ENCODE results near the gene TFPT. TPM values are rescaled to one million over a fixed set of nuclear protein-coding genes. Genes with fewer than 3 reads are reported as not detected.

TFPT gene
- polyA plus RNA-seq, 12 donors, result 10.6 to 16.6 (median 12.5) TPM; not detected in 1

DNA sequence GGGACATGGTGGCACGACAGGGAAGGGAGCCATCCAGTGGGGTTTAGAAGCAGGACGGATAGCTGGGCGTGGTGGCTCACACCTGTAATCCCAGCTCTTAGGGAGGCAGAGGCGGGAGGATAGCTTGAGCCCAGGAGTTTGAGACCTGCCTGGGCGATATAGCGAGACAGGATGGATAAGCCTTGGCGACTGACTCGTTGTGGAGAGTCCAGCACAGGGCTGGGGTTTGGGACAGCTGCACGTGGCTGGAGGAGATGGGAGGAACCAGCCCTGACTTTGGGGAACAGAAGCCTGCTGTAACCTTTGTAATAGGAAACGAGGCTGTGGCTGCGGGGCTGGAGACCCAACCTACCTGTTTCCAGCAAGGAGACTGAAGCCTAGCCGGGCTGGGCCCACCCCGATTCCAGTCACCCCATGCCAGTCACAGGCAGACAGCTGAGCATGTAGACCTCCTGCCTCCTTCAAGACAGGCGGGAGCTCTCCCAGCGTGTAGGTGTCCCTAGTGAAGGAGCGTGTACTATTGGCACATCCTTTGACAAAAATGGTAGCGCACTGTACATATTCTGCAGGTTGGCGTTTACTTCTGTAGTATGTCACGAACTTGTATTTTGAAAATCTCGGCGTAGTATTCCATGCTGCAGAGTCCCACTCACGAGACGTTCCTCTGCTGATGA lies 36.0 kb upstream of the TFPT start:
- no peak for DNase-seq

DNA sequence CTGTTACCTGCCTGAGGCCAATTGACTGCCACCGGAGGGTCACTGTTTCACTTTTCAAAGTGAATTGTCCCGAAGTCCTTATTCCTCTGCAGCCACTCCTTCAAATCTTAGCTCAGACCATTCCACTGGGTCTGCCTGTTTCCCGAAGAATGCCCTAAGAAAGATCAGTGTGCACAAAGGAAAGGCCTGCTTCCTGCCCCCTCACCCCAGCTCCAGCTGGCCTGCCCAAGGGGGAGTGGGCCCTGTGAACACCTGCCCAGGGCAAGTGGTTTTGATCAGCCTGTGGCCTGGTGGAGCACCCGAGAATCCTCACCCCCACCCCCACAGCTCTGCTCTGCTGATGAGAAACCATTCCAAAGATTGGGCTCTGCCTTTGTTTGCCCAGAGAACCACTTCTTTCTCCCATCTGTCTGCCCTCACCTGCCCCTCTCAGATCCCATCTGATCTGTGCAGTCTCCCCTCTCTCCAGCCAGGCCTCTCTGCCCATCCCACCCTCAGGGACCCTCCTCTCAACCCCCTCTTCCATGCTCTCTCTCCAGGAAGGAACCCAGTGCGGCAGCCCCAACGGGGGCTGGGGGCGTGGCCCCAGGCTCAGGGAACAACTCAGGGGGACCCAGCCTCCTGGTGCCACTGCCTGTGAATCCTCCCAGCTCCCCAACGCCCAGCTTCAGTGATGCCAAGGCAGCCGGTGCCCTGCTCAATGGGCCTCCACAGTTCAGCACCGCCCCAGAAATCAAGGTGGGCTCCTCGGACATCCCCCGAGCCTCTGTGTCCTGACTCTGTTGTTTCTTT lies 33.8 kb upstream of the TFPT start:
- no peak for DNase-seq

DNA sequence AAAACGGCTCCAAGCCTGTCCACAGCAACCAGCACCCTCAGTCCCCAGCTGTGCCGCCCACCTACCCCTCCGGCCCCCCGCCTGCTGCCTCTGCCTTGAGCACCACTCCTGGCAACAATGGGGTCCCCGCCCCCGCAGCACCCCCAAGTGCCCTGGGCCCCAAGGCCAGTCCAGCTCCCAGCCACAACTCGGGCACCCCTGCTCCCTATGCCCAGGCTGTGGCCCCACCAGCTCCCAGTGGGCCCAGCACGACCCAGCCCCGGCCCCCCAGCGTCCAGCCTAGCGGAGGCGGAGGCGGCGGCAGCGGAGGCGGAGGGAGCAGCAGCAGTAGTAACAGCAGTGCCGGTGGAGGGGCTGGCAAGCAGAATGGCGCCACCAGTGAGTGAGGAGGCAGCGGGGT lies 32.7 kb upstream of the TFPT start:
- no peak for DNase-seq

DNA sequence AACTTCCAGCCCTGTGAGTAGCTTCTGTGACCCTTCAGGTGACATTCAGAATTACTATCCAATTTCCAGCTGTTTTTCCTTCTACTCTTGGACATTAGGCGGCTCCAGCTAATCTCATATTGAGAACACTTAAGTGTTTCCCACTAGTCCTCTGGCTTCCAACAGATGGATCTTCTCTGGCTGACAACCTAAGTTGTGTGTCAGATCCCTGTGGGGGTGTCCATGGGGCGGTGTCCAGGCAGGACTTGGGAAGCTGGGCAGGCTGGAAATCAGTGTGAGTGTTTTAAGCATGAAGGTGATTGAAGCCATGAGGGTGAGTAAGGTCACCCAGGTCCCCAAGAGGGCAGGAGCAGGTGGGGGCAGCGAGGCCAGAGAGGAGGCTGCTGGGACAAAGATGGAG lies 32.2 kb upstream of the TFPT start:
- DNase-seq, result no peak

DNA sequence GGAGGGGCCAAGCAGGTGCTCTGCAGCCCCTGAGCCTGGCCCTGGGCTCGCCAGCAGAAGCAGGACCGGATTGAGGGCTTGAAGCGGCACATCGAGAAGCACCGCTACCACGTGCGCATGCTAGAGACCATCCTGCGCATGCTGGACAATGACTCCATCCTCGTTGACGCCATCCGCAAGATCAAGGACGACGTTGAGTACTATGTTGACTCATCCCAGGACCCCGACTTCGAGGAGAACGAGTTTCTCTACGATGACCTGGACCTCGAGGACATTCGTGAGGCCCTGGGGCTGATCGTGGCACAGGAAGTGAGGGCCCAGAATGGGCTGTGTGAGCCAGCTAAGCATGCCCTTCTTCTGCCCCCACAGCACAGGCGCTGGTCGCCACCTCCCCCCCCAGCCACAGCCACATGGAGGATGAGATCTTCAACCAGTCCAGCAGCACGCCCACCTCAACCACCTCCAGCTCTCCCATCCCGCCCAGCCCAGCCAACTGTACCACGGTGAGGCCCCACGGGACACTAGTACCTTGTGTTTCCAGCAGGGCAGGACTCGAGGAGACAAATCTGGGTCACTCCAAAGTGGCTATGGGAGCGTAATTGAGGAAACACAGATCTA lies 30.2 kb upstream of the TFPT start:
- no peak for DNase-seq

DNA sequence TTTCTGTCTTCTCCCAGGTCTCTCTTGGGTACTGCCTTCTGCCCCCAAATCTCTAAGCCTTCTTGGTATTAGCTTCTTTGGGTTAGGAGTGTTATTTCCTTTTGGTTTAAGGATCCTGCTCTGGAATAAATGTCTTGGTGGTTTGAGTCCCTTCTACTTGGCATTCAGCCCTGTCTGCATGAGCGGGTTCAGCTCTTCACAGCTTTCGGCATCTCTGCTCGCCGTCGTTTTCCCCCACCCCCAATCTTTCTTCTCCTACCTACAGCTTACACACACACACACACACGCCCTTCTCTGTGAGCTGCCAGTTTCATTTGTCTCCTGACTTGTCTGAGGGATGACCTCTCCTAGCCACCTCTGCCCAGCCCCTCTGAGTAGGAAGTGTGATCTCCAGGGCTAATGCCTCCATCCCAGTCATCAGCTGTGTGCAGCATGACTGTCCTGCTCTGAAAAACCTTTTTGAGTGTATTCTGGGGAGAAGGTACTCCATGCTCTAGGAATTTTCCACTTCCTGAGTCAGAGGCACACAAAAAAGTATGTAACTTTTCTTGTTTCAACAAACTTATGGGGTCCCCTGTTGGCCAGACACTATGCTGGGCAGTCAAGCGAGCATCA lies 26.8 kb upstream of the TFPT start:
- DNase-seq, result no peak

DNA sequence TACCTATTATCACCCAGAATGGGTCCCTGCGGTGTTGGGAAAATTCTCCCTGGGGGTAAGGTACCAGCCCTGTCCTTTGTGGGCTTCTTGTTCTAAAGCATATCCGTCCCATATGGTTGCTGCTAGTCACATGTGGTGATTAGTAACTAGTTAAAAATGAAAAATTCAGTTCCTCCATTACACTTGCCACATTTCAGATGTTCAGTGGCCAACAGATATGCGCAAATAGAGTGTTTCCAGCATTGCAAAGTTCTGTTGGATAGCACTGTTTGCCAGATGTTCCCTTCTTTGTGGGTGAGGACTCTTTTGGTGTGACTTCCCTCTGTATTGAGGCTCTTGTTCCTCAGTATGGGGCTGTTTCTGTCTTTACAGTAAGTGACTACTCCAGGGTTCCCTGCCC lies 25.9 kb upstream of the TFPT start:
- no peak for DNase-seq

DNA sequence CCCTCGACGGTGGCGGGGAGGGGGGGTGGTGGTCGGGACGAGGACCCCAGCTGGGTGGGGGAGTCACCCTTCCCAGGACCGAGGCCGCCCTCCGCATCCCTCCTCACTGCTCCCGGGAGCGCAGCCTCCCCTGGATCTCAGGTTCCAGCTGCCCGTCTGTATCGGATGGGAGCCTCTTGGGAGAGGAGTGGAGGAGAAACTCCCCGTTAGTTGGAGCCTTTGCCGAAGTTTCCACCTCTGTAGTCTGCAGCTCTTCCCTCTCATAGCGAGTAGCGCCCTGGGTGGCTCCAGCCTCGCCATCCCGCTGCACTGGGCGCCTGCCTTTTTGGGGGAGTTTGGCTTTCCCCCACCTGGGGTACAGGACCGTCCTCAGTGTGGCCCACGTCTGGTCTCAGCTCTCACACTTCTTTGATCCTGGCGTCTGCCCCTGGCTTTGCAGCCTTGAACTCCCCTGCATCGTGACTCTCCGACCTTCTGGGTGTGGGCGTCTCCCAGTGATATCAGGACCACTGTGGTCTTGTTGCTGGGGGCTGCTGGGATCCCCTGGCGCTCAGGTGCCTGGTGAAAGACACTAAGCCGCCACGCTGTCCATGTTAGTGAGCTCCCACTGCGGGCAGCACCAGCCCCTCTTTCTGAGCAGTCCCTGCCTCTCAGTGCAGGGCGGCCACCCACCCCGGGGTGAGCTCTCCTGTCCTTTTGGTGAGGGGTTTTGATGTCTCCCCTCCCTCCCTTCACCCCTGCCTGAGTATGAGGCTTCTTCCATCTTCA lies 23.2 kb upstream of the TFPT start:
- DNase-seq, result no peak

DNA sequence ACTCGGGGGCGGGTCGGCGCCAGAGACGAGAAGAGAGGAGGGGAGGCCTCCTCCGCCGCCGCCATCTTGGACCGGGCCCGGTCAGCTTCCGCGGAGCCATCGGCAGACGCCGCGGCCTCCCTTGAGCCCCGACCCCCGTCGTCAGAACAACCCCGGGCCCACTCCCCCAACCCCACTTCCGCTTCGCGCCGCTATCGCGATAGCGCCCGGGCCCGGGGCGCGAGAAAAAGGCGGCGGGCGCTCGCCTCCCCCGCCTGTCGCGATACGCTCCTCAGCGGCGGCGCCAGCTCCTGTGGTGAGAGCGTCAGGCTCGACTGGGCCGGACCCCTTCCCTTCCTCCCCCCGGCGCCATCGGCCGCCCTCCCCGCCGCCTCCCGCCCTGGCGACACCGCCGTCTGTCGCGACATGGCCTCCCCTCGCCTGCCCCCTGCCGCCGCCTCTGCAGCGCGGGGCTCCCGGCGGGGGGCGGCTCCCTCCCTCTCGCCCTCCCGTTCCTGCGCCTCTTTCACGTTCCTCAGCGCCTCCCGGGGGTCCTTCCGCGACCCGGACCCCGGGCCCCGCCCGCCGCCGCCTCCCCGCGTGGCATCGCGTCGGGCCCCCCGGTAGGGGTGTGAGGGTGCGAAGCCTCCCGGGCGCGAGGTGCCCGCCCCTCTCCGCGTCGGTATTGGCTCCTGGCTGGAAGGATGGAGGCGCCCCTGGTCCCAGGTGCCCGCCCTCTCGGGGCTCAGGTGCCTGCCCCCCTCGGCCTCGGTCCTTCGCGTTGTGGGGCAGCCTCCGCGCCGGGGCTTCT lies 22.4 kb upstream of the TFPT start, which contains the start of gene CNOT3:
TSS of gene CNOT3 (plus strand) at position 64 of the 790 bp plus-strand sequence. CDS start 5,217 bp downstream, outside the sequence.
- no peak for DNase-seq

DNA sequence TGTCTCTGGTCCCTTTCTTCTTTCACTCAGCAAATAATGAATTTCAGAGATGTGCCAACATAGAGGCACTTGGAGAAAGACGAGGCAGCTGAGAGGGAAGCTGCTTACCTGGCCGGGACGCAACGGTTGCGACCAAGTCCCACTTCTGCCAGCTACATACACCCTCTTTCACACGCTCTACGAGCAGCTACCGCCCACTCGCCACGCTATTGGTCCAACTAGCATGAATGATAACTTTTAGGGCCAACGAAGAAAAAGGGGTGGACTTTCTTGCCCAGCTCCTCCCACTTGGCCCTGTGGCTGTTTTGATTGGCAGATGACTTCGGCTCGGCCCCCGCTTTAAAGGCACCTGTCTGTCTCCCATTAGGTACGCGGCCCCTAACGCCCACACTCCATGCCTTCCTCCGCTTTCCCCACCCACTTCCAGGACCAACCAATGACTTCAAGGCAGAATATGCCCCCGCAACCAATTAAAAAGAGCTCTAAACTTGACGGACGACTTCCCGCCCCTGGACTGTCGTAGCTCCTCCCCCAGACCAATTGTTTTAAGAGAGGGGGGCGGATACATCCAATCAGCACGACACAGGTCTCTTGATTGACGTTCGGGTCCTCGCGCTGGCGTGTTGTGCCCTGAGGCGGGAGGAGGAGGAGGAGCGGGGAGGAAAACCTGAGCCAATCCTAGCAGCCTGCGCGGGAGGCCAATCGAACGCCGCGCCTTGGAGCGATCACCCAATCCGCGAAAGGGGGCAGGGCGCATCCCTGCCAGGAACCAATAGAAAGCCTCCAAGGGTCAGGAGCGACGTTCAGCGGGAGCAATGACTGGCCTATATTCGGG lies 21.6 kb upstream of the TFPT start:
- peak; percentile 100 for DNase-seq

DNA sequence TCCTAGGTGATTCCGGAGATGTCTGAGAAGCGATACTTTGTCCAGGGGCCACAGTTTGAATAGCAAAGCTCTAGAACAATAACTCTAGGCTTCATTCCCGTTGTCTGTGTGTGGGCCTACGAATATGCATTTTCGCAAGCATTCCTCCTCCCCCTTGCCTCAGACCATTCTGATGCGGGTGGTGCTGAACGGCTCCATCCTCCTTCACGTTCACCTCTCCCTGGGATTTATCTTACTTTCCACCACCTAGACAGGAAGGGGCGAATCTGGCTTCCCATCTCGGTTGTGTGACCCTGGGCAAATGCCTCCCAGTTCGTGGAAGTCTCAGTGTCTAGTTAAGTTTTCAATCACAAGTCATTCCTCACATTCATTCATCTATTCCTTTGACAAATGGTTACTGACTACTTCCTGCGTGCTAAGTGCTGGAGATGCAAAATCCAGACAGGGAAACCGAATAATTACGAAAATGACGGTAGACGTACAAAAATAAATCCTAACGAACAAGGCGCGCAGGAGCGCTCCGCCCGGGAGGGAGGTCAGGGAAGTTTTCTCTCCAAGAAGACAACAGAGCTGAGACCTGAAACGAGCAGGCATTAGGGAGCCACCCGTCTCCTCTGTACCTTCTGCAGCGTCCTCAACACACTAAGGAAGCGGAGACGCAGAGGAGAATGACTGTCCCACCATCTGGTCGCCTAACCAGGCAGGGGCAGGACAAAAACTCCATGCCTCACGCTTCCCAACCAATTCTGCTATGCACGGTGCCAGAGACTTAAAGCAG lies 20.8 kb upstream of the TFPT start:
- DNase-seq, result no peak

DNA sequence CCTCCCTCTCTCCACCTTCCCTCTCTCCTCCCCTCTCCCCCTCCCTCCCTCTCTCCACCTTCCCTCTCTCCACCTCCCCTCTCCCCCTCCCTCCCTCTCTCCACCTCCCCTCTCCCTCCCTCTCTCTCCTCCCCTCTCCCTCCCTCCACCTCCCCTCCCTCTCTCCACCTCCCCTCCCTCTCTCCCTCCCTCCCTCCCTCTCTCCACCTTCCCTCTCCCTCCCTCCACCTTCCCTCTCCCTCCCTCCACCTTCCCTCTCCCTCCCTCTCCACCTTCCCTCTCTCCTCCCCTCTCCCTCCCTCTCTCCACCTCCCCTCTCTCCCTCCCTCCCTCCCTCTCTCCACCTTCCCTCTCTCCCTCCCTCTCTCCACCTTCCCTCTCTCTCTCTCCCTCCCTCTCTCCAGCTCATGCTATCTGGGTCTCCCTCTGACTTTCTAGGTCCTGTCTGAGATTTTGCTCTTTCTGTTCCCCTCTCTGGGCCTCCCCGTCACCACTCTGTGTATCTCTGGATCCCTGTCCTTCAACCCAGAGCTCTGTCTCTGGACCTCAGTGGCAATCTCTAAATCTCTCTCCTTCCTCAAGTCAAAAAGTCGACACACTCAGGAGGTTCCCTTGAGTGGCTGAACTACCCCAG lies 18.6 kb upstream of the TFPT start:
- no peak for DNase-seq

DNA sequence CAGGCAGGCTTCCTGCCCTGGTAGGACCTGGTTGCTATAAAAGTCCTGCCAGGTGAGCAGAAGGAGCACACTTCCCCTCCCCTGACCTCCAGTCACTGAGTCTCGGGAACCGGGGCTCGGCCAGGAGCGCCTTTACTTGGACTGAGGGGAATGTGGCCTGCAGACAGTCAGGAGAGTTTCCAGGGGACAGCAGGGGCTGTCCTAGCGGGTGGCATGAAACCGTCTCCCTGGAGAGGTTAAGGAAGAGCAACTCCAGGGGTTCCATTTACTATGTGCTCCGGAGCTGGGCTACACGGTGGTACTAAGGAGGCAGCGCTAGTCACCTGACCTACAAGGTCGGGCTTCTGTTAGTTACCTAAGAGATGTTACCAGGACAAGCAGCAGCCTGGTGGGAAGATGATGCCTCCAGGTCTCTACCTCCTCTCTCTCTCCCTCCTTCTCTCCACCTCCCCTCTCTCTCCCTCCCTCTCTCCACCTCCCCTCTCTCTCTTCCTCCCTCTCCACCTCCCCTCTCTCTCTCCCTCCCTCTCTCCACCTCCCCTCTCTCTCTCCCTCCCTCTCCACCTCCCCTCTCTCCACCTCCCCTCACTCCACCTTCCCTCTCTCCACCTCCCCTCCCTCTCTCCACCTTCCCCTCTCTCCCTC lies 18.0 kb upstream of the TFPT start:
- DNase-seq, result peak; percentile 45

DNA sequence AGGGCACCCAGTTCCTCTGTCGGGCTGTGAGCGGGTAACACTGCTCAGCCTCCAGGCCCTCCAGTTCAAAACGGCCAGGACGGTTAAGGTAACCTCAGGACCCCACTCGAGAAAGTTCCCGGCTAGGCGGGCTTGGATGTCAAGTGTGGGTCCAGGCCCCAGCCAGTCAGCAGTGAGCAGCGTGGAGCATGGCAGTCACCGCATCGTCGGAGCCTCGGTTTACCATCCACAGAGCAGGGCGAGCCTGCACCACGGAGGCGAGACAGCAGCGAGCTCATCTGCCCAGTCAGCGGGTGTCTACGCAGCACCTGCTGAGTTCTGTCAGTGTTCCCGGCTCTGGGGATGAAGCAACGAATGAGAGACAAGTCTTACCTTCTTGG lies 14.2 kb upstream of the TFPT start:
- DNase-seq, result no peak

DNA sequence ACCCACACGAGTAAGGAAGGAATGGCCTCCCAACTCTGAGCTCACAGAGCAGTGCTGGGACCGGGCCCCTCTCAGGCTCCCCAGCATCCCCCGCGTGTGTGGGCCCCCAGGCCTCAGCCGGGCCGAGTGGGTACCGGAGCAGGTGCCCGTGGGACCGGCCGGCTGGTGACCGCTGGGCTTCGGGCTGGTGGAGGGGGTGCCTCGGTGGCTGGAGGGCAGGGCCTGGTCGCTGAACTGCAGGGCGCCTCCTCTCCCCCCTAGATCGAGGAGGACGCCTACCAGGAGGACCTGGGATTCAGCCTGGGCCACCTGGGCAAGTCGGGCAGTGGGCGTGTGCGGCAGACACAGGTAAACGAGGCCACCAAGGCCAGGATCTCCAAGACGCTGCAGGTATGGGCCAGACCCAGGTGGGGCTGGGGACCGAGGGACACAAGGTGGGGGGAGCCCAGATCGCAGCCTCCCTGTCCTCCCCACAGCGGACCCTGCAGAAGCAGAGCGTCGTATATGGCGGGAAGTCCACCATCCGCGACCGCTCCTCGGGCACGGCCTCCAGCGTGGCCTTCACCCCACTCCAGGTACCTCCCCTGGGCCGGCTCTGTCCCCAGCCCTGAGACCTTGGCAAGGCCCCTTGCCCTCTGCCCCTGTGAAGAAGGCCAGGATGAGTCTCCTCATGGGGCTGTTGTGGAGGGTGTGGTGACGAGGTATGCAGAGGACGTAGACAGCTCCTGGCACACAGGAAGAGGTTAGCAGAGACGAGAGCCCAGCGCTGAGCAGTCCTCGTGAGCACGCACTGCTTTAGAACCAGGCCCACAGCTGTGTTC lies 13.5 kb upstream of the TFPT start:
- DNase-seq, result no peak

DNA sequence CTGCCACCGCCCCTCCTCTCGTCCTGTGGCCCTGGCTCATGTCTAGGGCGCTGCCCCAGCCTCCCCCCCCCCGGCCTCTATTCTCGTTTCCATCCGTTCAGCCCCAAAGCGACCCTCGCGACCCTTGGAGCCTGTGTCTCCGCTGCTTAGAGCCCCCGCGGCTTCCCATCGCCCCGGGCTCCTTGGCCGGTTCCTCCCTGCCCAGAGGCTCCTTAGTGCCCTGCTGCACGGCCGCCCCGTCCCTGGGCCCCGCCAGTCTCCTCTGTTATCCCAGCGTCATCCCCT lies 12.9 kb upstream of the TFPT start:
- no peak for DNase-seq

DNA sequence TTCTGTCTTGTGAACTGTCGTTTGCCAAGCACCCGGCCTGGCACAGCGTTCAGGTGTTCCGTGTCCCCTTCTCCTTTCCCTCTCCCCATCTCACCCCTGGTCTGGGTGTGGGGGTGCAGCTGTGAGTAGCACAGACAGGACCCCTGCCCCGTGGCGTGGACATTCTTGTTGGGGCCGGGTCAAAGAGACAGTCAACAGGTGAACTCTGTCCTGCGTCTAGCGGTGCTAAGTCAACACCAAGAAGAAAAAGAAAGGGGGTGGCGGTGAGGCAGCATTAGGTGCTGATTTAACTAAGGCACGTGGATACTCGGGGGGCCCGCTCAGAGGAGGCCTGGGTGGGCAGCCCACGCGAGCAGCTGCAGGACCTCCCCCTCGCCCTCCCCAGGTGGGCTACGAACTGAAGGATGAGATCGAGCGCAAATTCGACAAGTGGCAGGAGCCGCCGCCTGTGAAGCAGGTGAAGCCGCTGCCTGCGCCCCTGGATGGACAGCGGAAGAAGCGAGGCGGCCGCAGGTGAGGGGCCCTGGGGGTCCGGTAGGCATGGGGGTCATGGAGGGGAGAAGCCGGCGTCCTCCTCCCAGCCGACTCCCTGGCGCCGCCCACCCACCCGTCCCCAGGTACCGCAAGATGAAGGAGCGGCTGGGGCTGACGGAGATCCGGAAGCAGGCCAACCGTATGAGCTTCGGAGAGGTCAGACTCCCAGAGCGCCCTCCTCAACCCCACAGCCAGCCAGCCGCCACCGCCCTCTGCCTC lies 12.4 kb upstream of the TFPT start:
- no peak for DNase-seq
